K562 (cell line): ENCODE results near the gene PDRG1. TPM values are rescaled to one million over a fixed set of nuclear protein-coding genes. Genes with fewer than 3 reads are reported as not detected.

Source experiments
- ATAC-seq: fragments of 200-7000 bp; cut with Tn5 transposase; 3 replicates; pipeline ENCODE4 v1.9.1; 2020; ENCODE audit warnings: moderate library complexity
- BruUV-seq: library from RNA; stranded (reverse); fragments of 400-500 nt; replicated peaks from 2 replicates; lab custom pipeline; 2021; lab: Mats Ljungman, UMichigan
- CTCF ChIA-PET: fragments of 300-600 bp; formaldehyde crosslinking; extraction: SDS; loops from one replicate; lab custom pipeline; 2021; ENCODE audit warnings: low intra/inter-chr PET ratio; lab: Yijun Ruan, JAX
- POLR2A ChIA-PET: fragments of 300-600, 350-650 bp; sonication (Branson Sonifier 250); formaldehyde crosslinking; extraction: SDS; loops from one replicate; lab custom pipeline; 2021; ENCODE audit warnings: antibody characterized with exemption, inconsistent platforms; lab: Yijun Ruan, JAX
- DNase-seq, 4 experiments: peaks; one replicate each; pipeline versions ENCODE4 v3.0.0 to v3.0.0-alpha.2; 2011 to 2018; ENCODE audit warnings: low spot score in 3 of 4, mixed read lengths in 3 of 4; ENCODE audit errors: extremely low read depth in 1 of 4
- FAIRE-seq: peaks from 2 replicates; lab custom pipeline; 2011; peaks lifted over from hg19 to GRCh38; lab: Jason Lieb, UNC
- H2AFZ ChIP-seq: 2 replicates; pipeline ENCODE4 v1.6.0; 2011; ENCODE audit warnings: low read depth, low read length, control low read depth, inconsistent platforms
- H3K27ac ChIP-seq: fragments of 200-600 bp; 3 replicates; pipeline ENCODE4 v1.8.0; 2011; ENCODE audit warnings: low read depth, mild to moderate bottlenecking, control low read depth, inconsistent platforms, low read length, moderate library complexity, mixed read lengths; ENCODE audit errors: extremely low read depth
- H3K27me3 ChIP-seq, 2 experiments: fragments of 300-600 bp in 1 of 2; 2 replicates in 1 of 2; 3 replicates in 1 of 2; pipeline versions ENCODE4 v1.6.0 to v1.8.0; 2011; ENCODE audit warnings: inconsistent platforms in 2 of 2, low read length in 2 of 2, mild to moderate bottlenecking in 1 of 2, mixed read lengths in 1 of 2, moderate library complexity in 1 of 2; ENCODE audit not compliant: control insufficient read depth in 2 of 2, insufficient read depth in 2 of 2
- H3K36me3 ChIP-seq: fragments of 300-600 bp; 3 replicates; pipeline ENCODE4 v1.8.0; 2011; ENCODE audit warnings: mild to moderate bottlenecking, low read length, inconsistent platforms; ENCODE audit not compliant: control insufficient read depth, insufficient read depth
- H3K4me1 ChIP-seq, 2 experiments: fragments of 200-600 bp in 1 of 2; replicated peaks in 1 of 2; 2 replicates in 1 of 2; 3 replicates in 1 of 2; pipeline versions ENCODE4 v1.5.1 to v1.8.0; 2011; ENCODE audit warnings: inconsistent platforms in 2 of 2, low read length in 2 of 2, mild to moderate bottlenecking in 1 of 2, mixed read lengths in 1 of 2, moderate library complexity in 1 of 2; ENCODE audit not compliant: control insufficient read depth in 2 of 2, insufficient read depth in 2 of 2
- H3K4me2 ChIP-seq: 2 replicates; pipeline ENCODE4 v1.6.1; 2011; ENCODE audit warnings: low read length, control low read depth, inconsistent platforms, mixed read lengths; ENCODE audit not compliant: insufficient read depth
- H3K4me3 ChIP-seq: fragments of 200-600 bp; sonication (generic), shearing (Covaris generic); 2 replicates; pipeline ENCODE4 v1.5.1; 2016; ENCODE audit warnings: control low read depth, inconsistent platforms
- H3K79me2 ChIP-seq: fragments of 200-600 bp; 3 replicates; pipeline ENCODE4 v1.8.0; 2011; ENCODE audit warnings: low read length, inconsistent platforms; ENCODE audit not compliant: control insufficient read depth, insufficient read depth
- H3K9ac ChIP-seq, 2 experiments: 2 replicates each; pipeline versions ENCODE4 v1.6.0 to v1.6.1; 2011; ENCODE audit warnings: low read depth in 2 of 2, low read length in 2 of 2, control low read depth in 1 of 2, inconsistent platforms in 1 of 2, mild to moderate bottlenecking in 1 of 2, mixed read lengths in 1 of 2; ENCODE audit not compliant: insufficient read depth in 1 of 2
- H3K9me1 ChIP-seq: one replicate; pipeline ENCODE4 v1.6.0; 2011; ENCODE audit warnings: inconsistent platforms, mild to moderate bottlenecking, low read length, moderate library complexity; ENCODE audit not compliant: control insufficient read depth, insufficient read depth
- H3K9me3 ChIP-seq: replicated peaks from 2 replicates; pipeline ENCODE4 v1.5.1; 2011; ENCODE audit warnings: low read depth, low read length, inconsistent platforms; ENCODE audit not compliant: control insufficient read depth, insufficient read depth
- H4K20me1 ChIP-seq: replicated peaks from 2 replicates; pipeline ENCODE4 v1.6.1; 2011; ENCODE audit warnings: low read length, inconsistent platforms, mixed read lengths; ENCODE audit not compliant: control insufficient read depth, insufficient read depth
- CCAR2 ChIP-seq: fragments of 200-400 bp; formaldehyde crosslinking; IDR thresholded peaks from 2 replicates; pipeline ENCODE4 v1.6.1; 2017; ENCODE audit warnings: mild to moderate bottlenecking, low read depth, low read length
- CTBP1 ChIP-seq: fragments of 450-650 bp; IDR thresholded peaks from 2 replicates; pipeline ENCODE4 v1.6.1; 2016; ENCODE audit warnings: borderline replicate concordance
- FOXJ2 ChIP-seq: fragments of 200-800 bp; sonication (Bioruptor generic); IDR thresholded peaks from 2 replicates; pipeline ENCODE4 v1.6.1; 2016; ENCODE audit warnings: missing genetic modification characterization, missing compliant biosample characterization
- NFATC3 ChIP-seq: fragments of 450-650 bp; IDR thresholded peaks from 2 replicates; pipeline ENCODE4 v1.6.1; 2017; ENCODE audit warnings: mild to moderate bottlenecking
- U2AF1 ChIP-seq: fragments of 200-400 bp; formaldehyde crosslinking; optimal IDR thresholded peaks from 2 replicates; pipeline ENCODE3; 2017; ENCODE audit warnings: mild to moderate bottlenecking, low read depth, low read length, moderate library complexity
- ZBTB7A ChIP-seq: IDR thresholded peaks from 2 replicates; pipeline ENCODE4 v1.6.1; 2011; ENCODE audit warnings: low read depth, mild to moderate bottlenecking, low read length, moderate library complexity, borderline replicate concordance; ENCODE audit not compliant: control insufficient read depth
- WGBS: fragments of 100-300 bp; shearing (Covaris generic); methylation state at CpG from one replicate; pipeline ENCODE4 v1.1.6; 2016; ENCODE audit warnings: low coverage, mixed read lengths; ENCODE audit not compliant: insufficient coverage; ENCODE audit errors: missing lambda C conversion rate; 5-methylcytosine and 5-hydroxymethylcytosine counted together
- in situ Hi-C: fragments of 300-500 bp; cut with MboI; formaldehyde crosslinking; loops from 4 replicates; pipeline ENCODE4 v1.15.0; 2018; ENCODE audit warnings: inconsistent platforms, mixed read lengths
- intact Hi-C: fragments of 100-400 bp; cut with micrococcal nuclease; formaldehyde crosslinking; loops from 2 replicates; pipeline ENCODE4 v1.14.2; 2022
- polyA plus RNA-seq, 8 experiments: library from polyadenylated mRNA; depleted of rRNA in 4 of 8; stranded (reverse) in 5 of 8; unstranded in 3 of 8; fragments of >200 nt; fragmentation: Nextera tagmentation in 2 of 8; fragmentation: Illumina TruSeq in 1 of 8; extraction: Ambion mirVana in 2 of 8; extraction: Trizol in 1 of 8; gene quantifications; 2 replicates each; pipeline versions ENCODE4 v1.2.1 to v1.2.3, GENCODE V29; 2011 to 2014; ENCODE audit warnings: inconsistent platforms in 1 of 8, missing spikeins in 1 of 8
- total RNA-seq, 7 experiments: library from RNA; depleted of rRNA in 6 of 7; stranded (reverse); fragments of >200 nt in 6 of 7; fragmentation: Illumina TruSeq in 2 of 7; extraction: Trizol in 2 of 7; gene quantifications; 2 replicates each; pipeline versions ENCODE4 v1.2.1 to v1.2.3, GENCODE V29; 2011 to 2021; ENCODE audit warnings: low replicate concordance in 1 of 7
- TF ChIP-seq, protein P1 (sequence below), 2 experiments: fragments of 450-650 bp; IDR thresholded peaks; 2 replicates each; pipeline ENCODE4 v1.6.1; 2018; ENCODE audit warnings: mild to moderate bottlenecking in 2 of 2, low read depth in 1 of 2; ENCODE audit not compliant: partially characterized antibody in 2 of 2
- TF ChIP-seq, protein P2 (sequence below), 3 experiments: fragments of 200-800 bp in 1 of 3; sonication (Bioruptor generic) in 1 of 3; sonication (generic) in 1 of 3; formaldehyde crosslinking in 1 of 3; IDR thresholded peaks; 2 replicates each; pipeline versions ENCODE4 v1.6.1 to v1.8.0; 2016 to 2022; ENCODE audit warnings: mild to moderate bottlenecking in 2 of 3, missing compliant biosample characterization in 2 of 3, missing genetic modification characterization in 2 of 3, missing genetic modification reagents in 1 of 3

PDRG1 gene
- total and polyA plus RNA-seq, 9 of the 15 experiments (the other 6 are each of a cell fraction or from before 2014, with no cell fraction given): 12.6 to 58.6 (median 26.1) TPM

DNA sequence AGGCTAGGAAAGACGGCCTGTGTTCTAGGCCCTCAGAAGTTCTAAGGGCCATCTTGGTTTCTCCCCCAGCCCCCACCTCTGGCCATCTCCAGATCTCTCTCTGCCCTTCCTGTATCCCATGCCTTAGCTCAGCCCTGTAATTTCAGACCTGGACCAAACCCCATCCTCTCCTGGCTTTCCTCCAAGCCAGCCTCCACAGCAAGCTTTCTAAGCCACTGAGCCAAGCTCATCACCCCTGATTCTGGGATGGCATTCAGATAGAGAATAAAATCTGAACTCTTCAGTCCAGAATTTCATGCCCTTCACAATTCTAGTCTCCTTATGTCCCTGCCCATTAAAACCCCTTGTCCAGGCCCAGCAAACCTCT, 39.5 kb upstream of the PDRG1 start:
- Histone ChIP-seq H3K4me3 (no peak overlapping the region), H3K79me2 (no peaks in the 10 kb centered on the region), H3K9me3 (no peaks in the 10 kb centered on the region), H2AFZ (no peak overlapping the region), H3K27ac (no peak overlapping the region), H3K36me3 (no peaks in the 10 kb centered on the region), H3K9ac (no peak overlapping the region), H3K27me3 (peaks cover 13 to 49% of the 10 kb centered on the region in 2 experiments), H3K9me1 (no peaks in the 10 kb centered on the region), H3K4me2 (no peak overlapping the region), H4K20me1 (no peaks in the 10 kb centered on the region; the same call in none of the 2 replicates), H3K4me1 (peaks cover 0 to 5% of the 10 kb centered on the region in 2 experiments; a peak in 2 of 5 replicates)
- DNase-seq: no peak
- in situ Hi-C loops: no loop called here
- WGBS: no CpG with 5 or more reads among the region's 1 CpG
- no TSS peak for BruUV-seq
- POLR2A ChIA-PET: interaction anchor here (1.5 kb wide), 1 partner anchor 10 kb away, joined by 4 read pairs; no protein-coding TSS in a partner anchor
- CTCF ChIA-PET: no interaction called here
- ATAC-seq: no peak
- TF ChIP-seq U2AF1 (no peak), CTBP1 (no peak), ZBTB7A (no peak), FOXJ2 (tag) (no peak), CCAR2 (no peak), NFATC3 (no peak)
- TF ChIP-seq, protein P1, sequence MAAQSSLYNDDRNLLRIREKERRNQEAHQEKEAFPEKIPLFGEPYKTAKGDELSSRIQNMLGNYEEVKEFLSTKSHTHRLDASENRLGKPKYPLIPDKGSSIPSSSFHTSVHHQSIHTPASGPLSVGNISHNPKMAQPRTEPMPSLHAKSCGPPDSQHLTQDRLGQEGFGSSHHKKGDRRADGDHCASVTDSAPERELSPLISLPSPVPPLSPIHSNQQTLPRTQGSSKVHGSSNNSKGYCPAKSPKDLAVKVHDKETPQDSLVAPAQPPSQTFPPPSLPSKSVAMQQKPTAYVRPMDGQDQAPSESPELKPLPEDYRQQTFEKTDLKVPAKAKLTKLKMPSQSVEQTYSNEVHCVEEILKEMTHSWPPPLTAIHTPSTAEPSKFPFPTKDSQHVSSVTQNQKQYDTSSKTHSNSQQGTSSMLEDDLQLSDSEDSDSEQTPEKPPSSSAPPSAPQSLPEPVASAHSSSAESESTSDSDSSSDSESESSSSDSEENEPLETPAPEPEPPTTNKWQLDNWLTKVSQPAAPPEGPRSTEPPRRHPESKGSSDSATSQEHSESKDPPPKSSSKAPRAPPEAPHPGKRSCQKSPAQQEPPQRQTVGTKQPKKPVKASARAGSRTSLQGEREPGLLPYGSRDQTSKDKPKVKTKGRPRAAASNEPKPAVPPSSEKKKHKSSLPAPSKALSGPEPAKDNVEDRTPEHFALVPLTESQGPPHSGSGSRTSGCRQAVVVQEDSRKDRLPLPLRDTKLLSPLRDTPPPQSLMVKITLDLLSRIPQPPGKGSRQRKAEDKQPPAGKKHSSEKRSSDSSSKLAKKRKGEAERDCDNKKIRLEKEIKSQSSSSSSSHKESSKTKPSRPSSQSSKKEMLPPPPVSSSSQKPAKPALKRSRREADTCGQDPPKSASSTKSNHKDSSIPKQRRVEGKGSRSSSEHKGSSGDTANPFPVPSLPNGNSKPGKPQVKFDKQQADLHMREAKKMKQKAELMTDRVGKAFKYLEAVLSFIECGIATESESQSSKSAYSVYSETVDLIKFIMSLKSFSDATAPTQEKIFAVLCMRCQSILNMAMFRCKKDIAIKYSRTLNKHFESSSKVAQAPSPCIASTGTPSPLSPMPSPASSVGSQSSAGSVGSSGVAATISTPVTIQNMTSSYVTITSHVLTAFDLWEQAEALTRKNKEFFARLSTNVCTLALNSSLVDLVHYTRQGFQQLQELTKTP (IDR thresholded peaks at IDR 0.05; ENCODE audit: low read depth in 1 of 2, partially characterized antibody in 2 of 2): no peak
- TF ChIP-seq, protein P2, sequence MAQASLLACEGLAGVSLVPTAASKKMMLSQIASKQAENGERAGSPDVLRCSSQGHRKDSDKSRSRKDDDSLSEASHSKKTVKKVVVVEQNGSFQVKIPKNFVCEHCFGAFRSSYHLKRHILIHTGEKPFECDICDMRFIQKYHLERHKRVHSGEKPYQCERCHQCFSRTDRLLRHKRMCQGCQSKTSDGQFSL (CRISPR knock-in tag; IDR thresholded peaks at IDR 0.05): no peak
- TF ChIP-seq, protein P2 (tag; IDR thresholded peaks at IDR 0.05): no peak
- no peak for FAIRE-seq
- intact Hi-C loops: no loop called here
